Keratinocyte (primary cell): ENCODE data around the gene GNB1L. TPM values are rescaled to one million over a fixed set of nuclear protein-coding genes. Genes with fewer than 3 reads are reported as not detected.

Experiments used
- DNase-seq: peaks from one replicate; pipeline ENCODE4 v3.0.0-alpha.2; 2011; ENCODE audit warnings: low read depth, missing footprints, low spot score
- FAIRE-seq: peaks from 2 replicates; lab custom pipeline; 2011; peaks lifted over from hg19 to GRCh38; lab: Jason Lieb, UNC
- H2AFZ ChIP-seq: 2 replicates; pipeline ENCODE4 v1.6.0; 2012; ENCODE audit warnings: low read length, control low read depth, inconsistent platforms; ENCODE audit not compliant: control insufficient read depth
- H3K27ac ChIP-seq: 2 replicates; pipeline ENCODE4 v1.5.1; 2011; ENCODE audit warnings: low read length; ENCODE audit not compliant: control insufficient read depth, insufficient read depth
- H3K27me3 ChIP-seq: 3 replicates; pipeline ENCODE4 v1.6.0; 2011; ENCODE audit warnings: low read length; ENCODE audit not compliant: control insufficient read depth, insufficient read depth; ENCODE audit errors: extremely low read depth
- H3K36me3 ChIP-seq, 2 experiments: 2 replicates in 1 of 2; 3 replicates in 1 of 2; pipeline ENCODE4 v1.5.1; 2011; ENCODE audit warnings: low read length in 2 of 2, mild to moderate bottlenecking in 1 of 2; ENCODE audit not compliant: control insufficient read depth in 2 of 2, insufficient read depth in 2 of 2; ENCODE audit errors: extremely low read depth in 1 of 2
- H3K4me1 ChIP-seq: 3 replicates; pipeline ENCODE4 v1.5.1; 2011; ENCODE audit warnings: low read length; ENCODE audit not compliant: control insufficient read depth, insufficient read depth; ENCODE audit errors: extremely low read depth
- H3K4me2 ChIP-seq: 3 replicates; pipeline ENCODE4 v1.6.0; 2011; ENCODE audit warnings: low read depth, low read length; ENCODE audit not compliant: control insufficient read depth, insufficient read depth; ENCODE audit errors: extremely low read depth
- H3K4me3 ChIP-seq, 3 experiments: fragments of 200-600 bp in 1 of 3; sonication (generic) in 1 of 3; 2 replicates in 2 of 3; 3 replicates in 1 of 3; pipeline ENCODE4 v1.5.1; 2011 to 2016; ENCODE audit warnings: low read length in 3 of 3, mild to moderate bottlenecking in 3 of 3, control low read depth in 2 of 3, inconsistent platforms in 1 of 3, low read depth in 1 of 3, mixed read lengths in 1 of 3, mixed run types in 1 of 3, moderate library complexity in 1 of 3; ENCODE audit not compliant: control insufficient read depth in 2 of 3, insufficient read depth in 2 of 3; ENCODE audit errors: extremely low read depth in 1 of 3
- H3K79me2 ChIP-seq: 2 replicates; pipeline ENCODE4 v1.6.0; 2012; ENCODE audit warnings: low read length; ENCODE audit not compliant: control insufficient read depth, insufficient read depth
- H3K9ac ChIP-seq: 3 replicates; pipeline ENCODE4 v1.6.0; 2011; ENCODE audit warnings: low read length; ENCODE audit not compliant: control insufficient read depth, insufficient read depth; ENCODE audit errors: extremely low read depth
- H3K9me1 ChIP-seq: 3 replicates; pipeline ENCODE4 v1.6.0; 2011; ENCODE audit warnings: low read length; ENCODE audit not compliant: control insufficient read depth, insufficient read depth; ENCODE audit errors: extremely low read depth
- H3K9me3 ChIP-seq: 2 replicates; pipeline ENCODE4 v1.5.1; 2012; ENCODE audit warnings: low read depth, low read length; ENCODE audit not compliant: control insufficient read depth
- H4K20me1 ChIP-seq: 3 replicates; pipeline ENCODE4 v1.6.0; 2011; ENCODE audit warnings: low read length; ENCODE audit not compliant: control insufficient read depth, insufficient read depth; ENCODE audit errors: extremely low read depth
- EZH2 ChIP-seq: IDR thresholded peaks from one replicate; pipeline ENCODE4 v1.6.1; 2012; ENCODE audit warnings: inconsistent platforms, mild to moderate bottlenecking, low read length, moderate library complexity
- dilution Hi-C: fragments of 300-500 bp; cut with MboI; formaldehyde crosslinking; loops from one replicate; pipeline ENCODE4 v1.7.0; 2020; ENCODE audit warnings: low sequenced_read_pairs; ENCODE audit not compliant: extremely low pct_ligation_motif_present
- polyA plus RNA-seq, 5 experiments: library from polyadenylated mRNA; depleted of rRNA in 3 of 5; stranded (reverse) in 3 of 5; stranded (forward) in 1 of 5; unstranded in 1 of 5; fragments of >200 nt; gene quantifications; 1 replicate in 1 of 5; 2 replicates in 3 of 5; 3 replicates in 1 of 5; pipeline versions ENCODE4 v1.2.1 to v1.2.3, GENCODE V29; 2011 to 2012; ENCODE audit warnings: missing spikeins in 2 of 5, low read depth in 1 of 5, low replicate concordance in 1 of 5
- TF ChIP-seq, protein P1 (sequence below), 3 experiments: IDR thresholded peaks in 1 of 3; conservative IDR thresholded peaks in 1 of 3; optimal IDR thresholded peaks in 1 of 3; 2 replicates in 2 of 3; 3 replicates in 1 of 3; pipeline versions ENCODE3 to v1.5.1; 2011; ENCODE audit warnings: low read length in 3 of 3, mild to moderate bottlenecking in 3 of 3, moderate library complexity in 2 of 3, control low read depth in 1 of 3, inconsistent platforms in 1 of 3; ENCODE audit not compliant: insufficient read depth in 2 of 3; ENCODE audit errors: extremely low read depth in 1 of 3

GNB1L gene
- polyA plus RNA-seq, 1 donor (not counting 4 experiments of a cell fraction or from before 2014, with no cell fraction given), result 2.0 TPM

DNA sequence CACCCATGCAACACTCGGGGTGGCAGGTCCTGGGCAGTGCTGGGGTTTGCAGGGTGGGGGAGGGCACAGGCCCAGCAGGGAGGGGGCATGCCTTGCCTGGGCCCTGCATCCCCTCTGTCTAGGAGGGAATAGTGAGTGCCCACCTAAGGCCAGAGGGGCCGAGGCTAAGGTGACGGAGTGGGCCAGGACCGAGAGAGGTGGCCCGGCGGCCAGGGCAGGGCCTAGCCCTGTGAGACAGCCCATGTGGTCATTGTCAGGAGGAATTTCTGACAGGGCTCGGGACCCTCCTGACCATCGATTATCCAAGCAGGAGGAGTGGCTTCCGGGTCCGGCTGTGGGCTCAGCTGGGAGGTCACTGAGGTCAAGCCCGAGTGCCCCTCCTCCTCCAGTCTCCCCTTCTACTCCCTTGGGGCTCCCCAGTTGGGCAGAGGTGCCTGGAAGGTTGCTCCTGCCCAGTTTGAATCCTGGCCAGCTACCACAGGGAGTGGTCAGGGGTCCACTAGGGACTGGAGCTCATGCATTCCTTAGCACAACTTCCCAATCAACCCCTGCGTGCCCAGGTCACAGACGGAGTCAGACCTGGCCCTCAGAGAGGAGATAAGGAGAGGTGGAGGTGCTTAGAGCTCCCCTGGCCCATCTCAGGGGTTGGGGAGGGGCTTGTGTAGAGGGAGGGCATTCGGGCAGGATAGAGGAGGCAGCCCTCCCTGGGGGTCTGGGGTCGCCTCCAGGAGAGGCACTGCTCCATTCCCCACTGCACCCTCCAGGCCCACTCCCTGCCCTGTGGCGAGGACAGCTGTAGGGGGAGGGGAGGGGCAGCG lies 116.6 kb downstream of the GNB1L start:
- no peak for FAIRE-seq
- Histone ChIP-seq H3K27ac (no peak overlapping the region), H3K9ac (no peak overlapping the region), H3K79me2 (no peaks in the 10 kb centered on the region), H3K4me3 (no peak overlapping the region), H3K27me3 (no peaks in the 10 kb centered on the region), H4K20me1 (peaks cover 5% of the 10 kb centered on the region), H3K9me1 (no peaks in the 10 kb centered on the region), H3K4me2 (no peak overlapping the region), H2AFZ (no peak overlapping the region), H3K9me3 (no peaks in the 10 kb centered on the region), H3K36me3 (no peaks in the 10 kb centered on the region), H3K4me1 (no peaks in the 10 kb centered on the region)
- dilution Hi-C loops, result no loop called here
- no peak for DNase-seq
- TF ChIP-seq, protein P1, sequence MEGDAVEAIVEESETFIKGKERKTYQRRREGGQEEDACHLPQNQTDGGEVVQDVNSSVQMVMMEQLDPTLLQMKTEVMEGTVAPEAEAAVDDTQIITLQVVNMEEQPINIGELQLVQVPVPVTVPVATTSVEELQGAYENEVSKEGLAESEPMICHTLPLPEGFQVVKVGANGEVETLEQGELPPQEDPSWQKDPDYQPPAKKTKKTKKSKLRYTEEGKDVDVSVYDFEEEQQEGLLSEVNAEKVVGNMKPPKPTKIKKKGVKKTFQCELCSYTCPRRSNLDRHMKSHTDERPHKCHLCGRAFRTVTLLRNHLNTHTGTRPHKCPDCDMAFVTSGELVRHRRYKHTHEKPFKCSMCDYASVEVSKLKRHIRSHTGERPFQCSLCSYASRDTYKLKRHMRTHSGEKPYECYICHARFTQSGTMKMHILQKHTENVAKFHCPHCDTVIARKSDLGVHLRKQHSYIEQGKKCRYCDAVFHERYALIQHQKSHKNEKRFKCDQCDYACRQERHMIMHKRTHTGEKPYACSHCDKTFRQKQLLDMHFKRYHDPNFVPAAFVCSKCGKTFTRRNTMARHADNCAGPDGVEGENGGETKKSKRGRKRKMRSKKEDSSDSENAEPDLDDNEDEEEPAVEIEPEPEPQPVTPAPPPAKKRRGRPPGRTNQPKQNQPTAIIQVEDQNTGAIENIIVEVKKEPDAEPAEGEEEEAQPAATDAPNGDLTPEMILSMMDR (optimal IDR thresholded peaks at IDR 0.05 in 1 of 3, IDR thresholded peaks at IDR 0.05 in 1 of 3, conservative IDR thresholded peaks at IDR 0.05 in 1 of 3; ENCODE audit: extremely low read depth in 1 of 3, insufficient read depth in 2 of 3, low read length in 3 of 3), result no peak

DNA sequence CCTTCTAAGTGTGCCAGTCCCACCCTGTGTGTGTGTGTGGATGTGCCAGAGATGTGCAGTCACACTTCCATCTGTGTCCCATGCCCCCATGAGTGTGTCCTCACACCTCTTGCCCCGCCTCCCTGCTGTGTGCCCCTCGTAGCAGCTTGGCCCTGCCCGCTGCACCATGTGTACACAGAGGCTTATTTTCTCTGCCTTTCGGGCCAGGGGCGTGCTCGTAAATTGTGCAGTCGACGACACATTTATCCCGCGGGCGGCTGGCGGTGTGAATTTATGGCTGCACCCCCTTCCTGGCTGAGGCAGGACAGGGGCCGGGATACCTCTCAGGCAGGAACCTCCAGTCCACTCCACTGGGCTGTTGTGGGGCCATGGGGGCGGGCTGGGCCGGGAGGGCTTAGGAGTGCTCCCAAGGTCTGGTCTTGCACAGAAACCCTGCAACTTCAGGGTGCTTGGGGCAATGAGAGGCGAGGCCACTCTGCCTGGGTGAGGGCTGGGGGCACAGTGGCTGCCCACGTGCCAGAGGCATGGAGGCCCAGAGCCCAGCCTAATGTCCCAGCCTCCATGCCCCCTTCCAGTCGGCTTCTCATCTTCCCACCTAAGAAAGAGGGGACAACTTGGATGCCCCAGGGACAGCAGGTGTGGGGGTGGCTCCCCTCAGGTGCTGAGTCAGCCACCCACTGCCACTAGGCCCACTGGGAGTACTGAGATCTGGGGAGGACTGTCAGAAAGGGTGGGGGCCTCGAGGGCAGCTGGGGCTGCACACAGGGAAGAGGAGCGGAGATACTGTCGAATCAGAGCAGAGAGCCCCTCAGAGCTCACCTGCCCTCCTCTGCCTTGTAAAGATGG lies 118.8 kb downstream of the GNB1L start:
- H2AFZ ChIP-seq, result no peak overlapping the region
- no peaks in the 10 kb centered on the region for H3K4me1 ChIP-seq
- no peak overlapping the region for H3K4me2 ChIP-seq
- H3K79me2 ChIP-seq, result no peaks in the 10 kb centered on the region
- H3K27ac ChIP-seq, result no peak overlapping the region
- dilution Hi-C loops, result no loop called here
- peaks cover 2% of the 10 kb centered on the region for H3K27me3 ChIP-seq
- no peak overlapping the region for H3K4me3 ChIP-seq
- H3K9me1 ChIP-seq, result no peaks in the 10 kb centered on the region
- FAIRE-seq (no peak), DNase-seq (no peak)
- H3K36me3 ChIP-seq, result no peaks in the 10 kb centered on the region
- no peaks in the 10 kb centered on the region for H3K9me3 ChIP-seq
- TF ChIP-seq EZH2, result no peak
- peaks cover 5% of the 10 kb centered on the region for H4K20me1 ChIP-seq
- no peak overlapping the region for H3K9ac ChIP-seq
